ENCODE measurements around the gene NMNAT2. TPM values are rescaled to one million over a fixed set of nuclear protein-coding genes. Genes with fewer than 3 reads are reported as not detected.

Gene NMNAT2
- total and polyA plus RNA-seq, 2 of the 13 experiments (the other 11 are each of a cell fraction or from before 2014, with no cell fraction given) = not detected

DNA sequence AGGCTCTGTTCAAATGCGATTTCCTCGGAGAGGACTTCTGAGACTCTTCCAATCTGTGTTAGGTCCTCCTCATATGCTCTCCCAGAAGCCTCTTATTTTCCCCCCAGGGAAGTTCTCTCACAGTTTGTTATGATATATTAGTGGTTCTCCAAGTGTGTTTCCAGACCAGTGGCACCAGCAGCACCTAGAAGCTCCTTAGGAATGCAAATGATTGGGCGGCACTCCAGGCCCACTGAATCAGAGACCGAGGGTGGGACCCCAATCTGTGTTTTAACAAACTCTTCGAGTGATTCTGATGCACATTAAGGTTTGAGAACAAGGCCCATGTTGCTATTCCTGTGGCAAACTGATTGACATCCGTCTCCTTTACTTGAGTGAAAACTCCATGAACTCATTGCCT is 63.0 kb downstream of the NMNAT2 start (continued):
- TF ChIP-seq, protein P1, sequence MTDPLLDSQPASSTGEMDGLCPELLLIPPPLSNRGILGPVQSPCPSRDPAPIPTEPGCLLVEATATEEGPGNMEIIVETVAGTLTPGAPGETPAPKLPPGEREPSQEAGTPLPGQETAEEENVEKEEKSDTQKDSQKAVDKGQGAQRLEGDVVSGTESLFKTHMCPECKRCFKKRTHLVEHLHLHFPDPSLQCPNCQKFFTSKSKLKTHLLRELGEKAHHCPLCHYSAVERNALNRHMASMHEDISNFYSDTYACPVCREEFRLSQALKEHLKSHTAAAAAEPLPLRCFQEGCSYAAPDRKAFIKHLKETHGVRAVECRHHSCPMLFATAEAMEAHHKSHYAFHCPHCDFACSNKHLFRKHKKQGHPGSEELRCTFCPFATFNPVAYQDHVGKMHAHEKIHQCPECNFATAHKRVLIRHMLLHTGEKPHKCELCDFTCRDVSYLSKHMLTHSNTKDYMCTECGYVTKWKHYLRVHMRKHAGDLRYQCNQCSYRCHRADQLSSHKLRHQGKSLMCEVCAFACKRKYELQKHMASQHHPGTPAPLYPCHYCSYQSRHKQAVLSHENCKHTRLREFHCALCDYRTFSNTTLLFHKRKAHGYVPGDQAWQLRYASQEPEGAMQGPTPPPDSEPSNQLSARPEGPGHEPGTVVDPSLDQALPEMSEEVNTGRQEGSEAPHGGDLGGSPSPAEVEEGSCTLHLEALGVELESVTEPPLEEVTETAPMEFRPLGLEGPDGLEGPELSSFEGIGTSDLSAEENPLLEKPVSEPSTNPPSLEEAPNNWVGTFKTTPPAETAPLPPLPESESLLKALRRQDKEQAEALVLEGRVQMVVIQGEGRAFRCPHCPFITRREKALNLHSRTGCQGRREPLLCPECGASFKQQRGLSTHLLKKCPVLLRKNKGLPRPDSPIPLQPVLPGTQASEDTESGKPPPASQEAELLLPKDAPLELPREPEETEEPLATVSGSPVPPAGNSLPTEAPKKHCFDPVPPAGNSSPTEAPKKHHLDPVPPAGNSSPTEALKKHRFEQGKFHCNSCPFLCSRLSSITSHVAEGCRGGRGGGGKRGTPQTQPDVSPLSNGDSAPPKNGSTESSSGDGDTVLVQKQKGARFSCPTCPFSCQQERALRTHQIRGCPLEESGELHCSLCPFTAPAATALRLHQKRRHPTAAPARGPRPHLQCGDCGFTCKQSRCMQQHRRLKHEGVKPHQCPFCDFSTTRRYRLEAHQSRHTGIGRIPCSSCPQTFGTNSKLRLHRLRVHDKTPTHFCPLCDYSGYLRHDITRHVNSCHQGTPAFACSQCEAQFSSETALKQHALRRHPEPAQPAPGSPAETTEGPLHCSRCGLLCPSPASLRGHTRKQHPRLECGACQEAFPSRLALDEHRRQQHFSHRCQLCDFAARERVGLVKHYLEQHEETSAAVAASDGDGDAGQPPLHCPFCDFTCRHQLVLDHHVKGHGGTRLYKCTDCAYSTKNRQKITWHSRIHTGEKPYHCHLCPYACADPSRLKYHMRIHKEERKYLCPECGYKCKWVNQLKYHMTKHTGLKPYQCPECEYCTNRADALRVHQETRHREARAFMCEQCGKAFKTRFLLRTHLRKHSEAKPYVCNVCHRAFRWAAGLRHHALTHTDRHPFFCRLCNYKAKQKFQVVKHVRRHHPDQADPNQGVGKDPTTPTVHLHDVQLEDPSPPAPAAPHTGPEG (CRISPR knock-in tag; IDR thresholded peaks at IDR 0.05) = no peak
- no peak for TF ChIP-seq TEAD2 (CRISPR knock-in tag; IDR thresholded peaks at IDR 0.05)
- no peak for TF ChIP-seq RFX3 (CRISPR knock-in tag; IDR thresholded peaks at IDR 0.05)
- no peak for TF ChIP-seq DNMT3B (CRISPR knock-in tag; conservative IDR thresholded peaks at IDR 0.05)

DNA sequence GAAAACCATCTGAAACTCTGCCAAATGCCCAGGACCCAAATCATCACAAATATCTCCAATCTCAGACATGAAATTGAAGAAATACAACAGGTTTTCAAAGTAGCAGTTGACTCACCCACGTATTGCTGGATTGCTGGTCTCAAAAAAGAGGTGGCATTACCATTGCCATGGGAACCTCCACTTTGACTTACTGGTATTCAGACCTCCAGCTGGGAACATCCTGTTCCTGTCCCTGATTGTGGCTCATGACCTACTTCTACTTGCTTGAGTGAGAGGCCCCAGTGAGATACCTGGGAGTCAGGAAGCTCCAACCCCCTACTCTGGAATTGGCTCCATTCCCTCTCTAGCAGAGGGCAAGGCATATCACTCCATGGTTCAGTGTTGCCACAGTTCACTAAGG is 64.6 kb downstream of the NMNAT2 start:
- 0% methylated on average over 1 of the region's 1 CpG for WGBS (ENCODE audit: low lambda C conversion rate)
- Histone ChIP-seq H3K4me2 (ENCODE audit: low read depth, low read length) (no peak overlapping the region), H2AFZ (ENCODE audit: low read length) (no peak overlapping the region), H3K27ac (ENCODE audit: extremely low read length, insufficient read depth, low read length) (no peak overlapping the region), H3K79me2 (ENCODE audit: insufficient read depth, low read length) (no peaks in the 10 kb centered on the region), H3K4me3 (replicated peaks in 1 of 3; ENCODE audit: insufficient read depth in 1 of 3, low read depth in 2 of 3, low read length in 3 of 3) (no peak overlapping the region), H3K27me3 (ENCODE audit: control insufficient read depth in 1 of 2, insufficient read depth in 2 of 2, low read length in 2 of 2) (peaks cover 0 to 3% of the 10 kb centered on the region in 2 experiments; a peak in 1 of 5 replicates), H3K4me1 (ENCODE audit: insufficient read depth, low read length) (no peaks in the 10 kb centered on the region), H3K9ac (ENCODE audit: insufficient read depth, low read depth, low read length) (no peak overlapping the region), H3K36me3 (replicated peaks in 1 of 2; ENCODE audit: control insufficient read depth in 1 of 2, insufficient read depth in 2 of 2, low read length in 2 of 2) (no peaks in the 10 kb centered on the region), H3K9me3 (ENCODE audit: low read length) (no peaks in the 10 kb centered on the region), H4K20me1 (ENCODE audit: insufficient read depth, low read length) (no peaks in the 10 kb centered on the region)
- in situ Hi-C loops (cut with HindIII; ENCODE audit: extremely low pct_ligation_motif_present, low pct_unique_long_range_greater_than_20kb) = no loop called here
- no peak for DNase-seq (ENCODE audit: low spot score)
- no peak for FAIRE-seq
- no TSS peak for BruUV-seq (replicated peaks)
- intact Hi-C loops (cut with micrococcal nuclease; ENCODE audit: unreplicated experiment) = no loop called here
- ATAC-seq = no peak
- CTCF ChIA-PET (ENCODE audit: low intra/inter-chr PET ratio, low total read pairs) = no interaction called here
- POLR2A ChIA-PET = no interaction called here
- TF ChIP-seq FOXP1 (IDR thresholded peaks at IDR 0.05) (no peak), FOXP1 (CRISPR knock-in tag; IDR thresholded peaks at IDR 0.05) (no peak), ZIK1 (CRISPR knock-in tag; IDR thresholded peaks at IDR 0.05; ENCODE audit: borderline replicate concordance, low read depth) (no peak), SP4 (CRISPR knock-in tag; IDR thresholded peaks at IDR 0.05) (no peak), ZNF225 (CRISPR knock-in tag; IDR thresholded peaks at IDR 0.05) (no peak), ZNF7 (CRISPR knock-in tag; IDR thresholded peaks at IDR 0.05) (no peak)
- TF ChIP-seq, protein P2, sequence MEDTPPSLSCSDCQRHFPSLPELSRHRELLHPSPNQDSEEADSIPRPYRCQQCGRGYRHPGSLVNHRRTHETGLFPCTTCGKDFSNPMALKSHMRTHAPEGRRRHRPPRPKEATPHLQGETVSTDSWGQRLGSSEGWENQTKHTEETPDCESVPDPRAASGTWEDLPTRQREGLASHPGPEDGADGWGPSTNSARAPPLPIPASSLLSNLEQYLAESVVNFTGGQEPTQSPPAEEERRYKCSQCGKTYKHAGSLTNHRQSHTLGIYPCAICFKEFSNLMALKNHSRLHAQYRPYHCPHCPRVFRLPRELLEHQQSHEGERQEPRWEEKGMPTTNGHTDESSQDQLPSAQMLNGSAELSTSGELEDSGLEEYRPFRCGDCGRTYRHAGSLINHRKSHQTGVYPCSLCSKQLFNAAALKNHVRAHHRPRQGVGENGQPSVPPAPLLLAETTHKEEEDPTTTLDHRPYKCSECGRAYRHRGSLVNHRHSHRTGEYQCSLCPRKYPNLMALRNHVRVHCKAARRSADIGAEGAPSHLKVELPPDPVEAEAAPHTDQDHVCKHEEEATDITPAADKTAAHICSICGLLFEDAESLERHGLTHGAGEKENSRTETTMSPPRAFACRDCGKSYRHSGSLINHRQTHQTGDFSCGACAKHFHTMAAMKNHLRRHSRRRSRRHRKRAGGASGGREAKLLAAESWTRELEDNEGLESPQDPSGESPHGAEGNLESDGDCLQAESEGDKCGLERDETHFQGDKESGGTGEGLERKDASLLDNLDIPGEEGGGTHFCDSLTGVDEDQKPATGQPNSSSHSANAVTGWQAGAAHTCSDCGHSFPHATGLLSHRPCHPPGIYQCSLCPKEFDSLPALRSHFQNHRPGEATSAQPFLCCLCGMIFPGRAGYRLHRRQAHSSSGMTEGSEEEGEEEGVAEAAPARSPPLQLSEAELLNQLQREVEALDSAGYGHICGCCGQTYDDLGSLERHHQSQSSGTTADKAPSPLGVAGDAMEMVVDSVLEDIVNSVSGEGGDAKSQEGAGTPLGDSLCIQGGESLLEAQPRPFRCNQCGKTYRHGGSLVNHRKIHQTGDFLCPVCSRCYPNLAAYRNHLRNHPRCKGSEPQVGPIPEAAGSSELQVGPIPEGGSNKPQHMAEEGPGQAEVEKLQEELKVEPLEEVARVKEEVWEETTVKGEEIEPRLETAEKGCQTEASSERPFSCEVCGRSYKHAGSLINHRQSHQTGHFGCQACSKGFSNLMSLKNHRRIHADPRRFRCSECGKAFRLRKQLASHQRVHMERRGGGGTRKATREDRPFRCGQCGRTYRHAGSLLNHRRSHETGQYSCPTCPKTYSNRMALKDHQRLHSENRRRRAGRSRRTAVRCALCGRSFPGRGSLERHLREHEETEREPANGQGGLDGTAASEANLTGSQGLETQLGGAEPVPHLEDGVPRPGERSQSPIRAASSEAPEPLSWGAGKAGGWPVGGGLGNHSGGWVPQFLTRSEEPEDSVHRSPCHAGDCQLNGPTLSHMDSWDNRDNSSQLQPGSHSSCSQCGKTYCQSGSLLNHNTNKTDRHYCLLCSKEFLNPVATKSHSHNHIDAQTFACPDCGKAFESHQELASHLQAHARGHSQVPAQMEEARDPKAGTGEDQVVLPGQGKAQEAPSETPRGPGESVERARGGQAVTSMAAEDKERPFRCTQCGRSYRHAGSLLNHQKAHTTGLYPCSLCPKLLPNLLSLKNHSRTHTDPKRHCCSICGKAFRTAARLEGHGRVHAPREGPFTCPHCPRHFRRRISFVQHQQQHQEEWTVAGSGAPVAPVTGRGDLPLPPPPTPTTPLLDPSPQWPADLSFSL (CRISPR knock-in tag; IDR thresholded peaks at IDR 0.05) = no peak

Measured in HepG2 (cell line).